ENCODE results near the gene ARID3C. TPM values are rescaled to one million over a fixed set of nuclear protein-coding genes. Genes with fewer than 3 reads are reported as not detected.

ARID3C gene
- total RNA-seq, 1 experiment from 2014 or later: 0.42 TPM

DNA sequence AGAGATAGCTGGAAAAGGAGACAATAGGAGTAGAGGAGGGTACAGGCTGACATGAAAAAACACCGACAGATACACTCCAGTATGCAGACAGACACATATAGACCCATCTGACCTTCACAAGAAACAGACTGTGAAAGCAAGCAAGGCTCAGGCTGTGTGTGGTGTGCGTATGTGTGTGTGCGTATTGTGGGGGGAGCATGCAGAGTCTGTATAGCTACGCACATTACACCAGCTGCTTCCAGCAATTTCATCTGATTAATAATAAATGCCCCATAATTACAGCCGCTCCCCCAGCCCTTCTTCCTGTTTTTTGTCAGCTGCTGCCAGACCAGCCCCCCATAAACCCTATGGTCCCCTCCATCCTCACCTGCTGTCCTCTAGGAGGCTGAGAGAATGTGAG, 46.1 kb downstream of the ARID3C start (continued):
- no peak for TF ChIP-seq ELF1 (IDR thresholded peaks at IDR 0.05; ENCODE audit: borderline replicate concordance, low read depth)
- no peak for TF ChIP-seq JUND (IDR thresholded peaks at IDR 0.05)
- no peak for TF ChIP-seq EGR1 (IDR thresholded peaks at IDR 0.05; ENCODE audit: low read depth)
- no peak for TF ChIP-seq CTCF (IDR thresholded peaks at IDR 0.05 in 2 of 3, conservative IDR thresholded peaks at IDR 0.05 in 1 of 3; ENCODE audit: borderline replicate concordance in 1 of 3, insufficient read depth in 1 of 3, low read depth in 2 of 3, low read length in 2 of 3)
- TF ChIP-seq ZNF274 (IDR thresholded peaks at IDR 0.05; ENCODE audit: low read depth, low read length): no peak

DNA sequence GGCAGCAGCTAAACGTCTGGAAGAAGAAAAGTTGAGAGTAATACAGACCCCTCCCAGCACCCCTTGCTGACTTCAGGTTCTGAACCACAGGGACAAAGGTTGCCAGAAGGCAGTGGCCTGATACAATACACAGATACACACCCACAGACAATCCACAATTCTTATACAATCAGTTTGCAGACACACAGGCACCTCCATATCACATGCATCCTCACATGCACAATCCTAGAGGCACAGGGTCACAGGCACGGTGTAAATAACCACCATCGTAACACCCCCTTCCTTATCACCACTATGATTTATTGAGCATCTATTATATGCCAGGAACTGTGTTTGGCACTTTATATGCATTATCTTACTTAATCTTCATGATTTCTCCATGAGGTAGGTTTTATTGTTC, 47.5 kb downstream of the ARID3C start:
- Histone ChIP-seq H3K36me3 (ENCODE audit: control insufficient read depth in 1 of 2, insufficient read depth in 2 of 2, low read length in 2 of 2) (no peaks in the 10 kb centered on the region), H2AFZ (ENCODE audit: low read depth, low read length, poor library complexity, severe bottlenecking) (no peak overlapping the region), H3K79me2 (ENCODE audit: insufficient read depth, low read length) (no peaks in the 10 kb centered on the region), H3K4me1 (ENCODE audit: control insufficient read depth in 1 of 2, insufficient read depth in 2 of 2, low read length in 2 of 2) (no peaks in the 10 kb centered on the region), H3K9ac (ENCODE audit: low read length) (no peak overlapping the region), H3K27ac (ENCODE audit: low read depth, low read length) (no peak overlapping the region), H3K4me3 (replicated peaks in 1 of 2; ENCODE audit: low read depth in 1 of 2, low read length in 2 of 2) (no peak overlapping the region), H3K4me2 (ENCODE audit: low read length) (no peak overlapping the region), H3K9me2 (ENCODE audit: insufficient read depth) (no peaks in the 10 kb centered on the region), H3K27me3 (ENCODE audit: insufficient read depth, low read length) (peaks cover 5% of the 10 kb centered on the region; the same call in 1 of the 2 replicates), H3K9me3 (ENCODE audit: control insufficient read depth in 1 of 2, insufficient read depth in 1 of 2, low read depth in 1 of 2, low read length in 2 of 2) (no peaks in the 10 kb centered on the region), H4K20me1 (ENCODE audit: insufficient read depth) (no peaks in the 10 kb centered on the region)
- no peak for DNase-seq (ENCODE audit: low read depth, low spot score)
- ChIA-PET CTCF (interaction anchor here (1.0 kb wide), 1 partner anchor 10 kb away, joined by 3 read pairs; no protein-coding TSS in a partner anchor), POLR2A (no interaction called here), RAD21 (ENCODE audit: low non-redundant PET in 1 of 2, low total read pairs in 2 of 2, uncharacterized antibody in 2 of 2, unreplicated experiment in 2 of 2) (no interaction called here)
- BruUV-seq (replicated peaks): no TSS peak
- intact Hi-C loops (cut with micrococcal nuclease): no loop called here
- ATAC-seq: no peak
- no peak for TF ChIP-seq TCF7L2 (IDR thresholded peaks at IDR 0.05; ENCODE audit: borderline replicate concordance, extremely low read depth, insufficient read depth, insufficient read length)
- TF ChIP-seq SRF (IDR thresholded peaks at IDR 0.05; ENCODE audit: low read depth): no peak
- TF ChIP-seq MAX (IDR thresholded peaks at IDR 0.05): no peak
- no peak for TF ChIP-seq ZFX (IDR thresholded peaks at IDR 0.05)
- TF ChIP-seq POLR2AphosphoS5 (IDR thresholded peaks at IDR 0.05; ENCODE audit: low read depth, low read length): no peak
- TF ChIP-seq POLR2A (IDR thresholded peaks at IDR 0.05; ENCODE audit: borderline replicate concordance, extremely low read depth, insufficient read depth, insufficient read length): no peak
- no peak for TF ChIP-seq CBX3 (IDR thresholded peaks at IDR 0.05; ENCODE audit: low read depth)
- TF ChIP-seq JUND (IDR thresholded peaks at IDR 0.05): no peak

Measured in HCT116 (cell line).